ENCODE results near the gene TRABD2B.

The TRABD2B gene

GRCh38 chr1:47751193-47751592, 246.0 kb downstream of the TRABD2B start:
- DNase-seq, result no peak

GRCh38 chr1:47745715-47746609, 251.2 kb downstream of the TRABD2B start:
- no peak for DNase-seq

GRCh38 chr1:47742890-47743760, 254.1 kb downstream of the TRABD2B start:
- no peak for DNase-seq

GRCh38 chr1:47738560-47739182, 258.5 kb downstream of the TRABD2B start:
- no peak for DNase-seq

- DNase-seq, result no peak
Observed at GRCh38 chr1:47732489-47732888, 264.7 kb downstream of the TRABD2B start.

- DNase-seq, result no peak
Observed at GRCh38 chr1:47731730-47732129, 265.5 kb downstream of the TRABD2B start.

- no peak for DNase-seq
Observed at GRCh38 chr1:47729685-47730084, 267.5 kb downstream of the TRABD2B start.

- DNase-seq, result no peak
Observed at GRCh38 chr1:47727697-47728085, 269.5 kb downstream of the TRABD2B start.

GRCh38 chr1:47727051-47727696, 270.0 kb downstream of the TRABD2B start:
- no peak for DNase-seq

GRCh38 chr1:47725992-47726855, 271.0 kb downstream of the TRABD2B start:
- peak; percentile 59 for DNase-seq

- no peak for DNase-seq
Observed at GRCh38 chr1:47725511-47725991, 271.6 kb downstream of the TRABD2B start.

- DNase-seq, result no peak
Observed at GRCh38 chr1:47725000-47725473, 272.1 kb downstream of the TRABD2B start.

GRCh38 chr1:47724432-47724999, 272.7 kb downstream of the TRABD2B start:
- DNase-seq, result no peak

- no peak for DNase-seq
Observed at GRCh38 chr1:47722909-47723580, 274.1 kb downstream of the TRABD2B start.

GRCh38 chr1:47722101-47722500, 275.1 kb downstream of the TRABD2B start:
- DNase-seq, result no peak

- DNase-seq, result no peak
Observed at GRCh38 chr1:47720111-47720510, 277.1 kb downstream of the TRABD2B start.

- no peak for DNase-seq
Observed at GRCh38 chr1:47717341-47717740, 279.8 kb downstream of the TRABD2B start.

GRCh38 chr1:47713975-47714767, 283.0 kb downstream of the TRABD2B start:
- DNase-seq, result no peak

GRCh38 chr1:47713333-47713953, 283.7 kb downstream of the TRABD2B start:
- no peak for DNase-seq
